Neural progenitor cell (in vitro differentiated cells): ENCODE measurements around the gene CHRM5.

Experiments used
- EZH2phosphoT487 ChIP-seq: fragments of 200-600 bp; sonication (generic); IDR thresholded peaks from 2 replicates; pipeline ENCODE4 v1.6.1; 2017; ENCODE audit warnings: antibody characterized with exemption
- TF ChIP-seq, protein P1 (sequence below): fragments of 200-600 bp; sonication (generic); IDR thresholded peaks from 2 replicates; pipeline ENCODE4 v1.5.1; 2017; ENCODE audit warnings: antibody characterized with exemption, mild to moderate bottlenecking

DNA sequence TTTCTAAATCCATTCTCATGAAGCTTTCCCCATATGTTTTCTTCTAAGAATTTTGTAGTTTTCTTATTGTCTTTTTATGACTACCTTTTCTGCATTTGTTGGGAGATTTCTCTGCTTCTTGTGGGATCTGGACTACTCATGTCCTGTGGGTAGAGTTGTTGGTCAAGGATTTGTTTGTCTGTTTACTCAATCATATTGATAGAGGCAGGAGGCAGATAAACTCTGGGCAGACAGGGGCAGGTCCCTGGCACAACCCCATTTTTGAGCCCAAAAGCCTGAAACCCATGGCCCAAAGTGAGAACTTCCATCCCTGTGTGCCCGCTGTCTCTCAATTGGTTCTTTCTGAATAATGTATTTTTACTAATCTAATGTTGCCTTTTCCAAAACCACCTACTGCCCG is 145.9 kb downstream of the CHRM5 start:
- TF ChIP-seq, protein P1, sequence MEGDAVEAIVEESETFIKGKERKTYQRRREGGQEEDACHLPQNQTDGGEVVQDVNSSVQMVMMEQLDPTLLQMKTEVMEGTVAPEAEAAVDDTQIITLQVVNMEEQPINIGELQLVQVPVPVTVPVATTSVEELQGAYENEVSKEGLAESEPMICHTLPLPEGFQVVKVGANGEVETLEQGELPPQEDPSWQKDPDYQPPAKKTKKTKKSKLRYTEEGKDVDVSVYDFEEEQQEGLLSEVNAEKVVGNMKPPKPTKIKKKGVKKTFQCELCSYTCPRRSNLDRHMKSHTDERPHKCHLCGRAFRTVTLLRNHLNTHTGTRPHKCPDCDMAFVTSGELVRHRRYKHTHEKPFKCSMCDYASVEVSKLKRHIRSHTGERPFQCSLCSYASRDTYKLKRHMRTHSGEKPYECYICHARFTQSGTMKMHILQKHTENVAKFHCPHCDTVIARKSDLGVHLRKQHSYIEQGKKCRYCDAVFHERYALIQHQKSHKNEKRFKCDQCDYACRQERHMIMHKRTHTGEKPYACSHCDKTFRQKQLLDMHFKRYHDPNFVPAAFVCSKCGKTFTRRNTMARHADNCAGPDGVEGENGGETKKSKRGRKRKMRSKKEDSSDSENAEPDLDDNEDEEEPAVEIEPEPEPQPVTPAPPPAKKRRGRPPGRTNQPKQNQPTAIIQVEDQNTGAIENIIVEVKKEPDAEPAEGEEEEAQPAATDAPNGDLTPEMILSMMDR = no peak
- no peak for TF ChIP-seq EZH2phosphoT487
